Breast epithelium (tissue), 3 donors: ENCODE results near the gene ZNF618.

Experiments used
- CTCF ChIP-seq, 3 donors: fragments of 450-650 bp; IDR thresholded peaks; one replicate each; pipeline ENCODE4 v1.5.1; 2016 to 2017; ENCODE audit warnings: antibody characterized with exemption in 3 of 3, mild to moderate bottlenecking in 3 of 3, moderate library complexity in 3 of 3
- POLR2A ChIP-seq: fragments of 450-650 bp; IDR thresholded peaks from one replicate; pipeline ENCODE4 v1.6.1; 2016; ENCODE audit warnings: antibody characterized with exemption, mild to moderate bottlenecking, moderate library complexity

- TF ChIP-seq CTCF (IDR thresholded peaks at IDR 0.05) (no peak), POLR2A (no peak)
These were observed 226.4 kb downstream of the ZNF618 start for GRCh38 chr9:114102484-114102883.
